ENCODE data around the gene OTULIN. TPM values are rescaled to one million over a fixed set of nuclear protein-coding genes. Genes with fewer than 3 reads are reported as not detected.

The OTULIN gene
- total and polyA plus RNA-seq, 2 of the 4 experiments (the other 2 are of a cell fraction), result 6.9 to 19.5 TPM

GRCh38 chr5:14685757-14686156, 21.2 kb downstream of the OTULIN start:
- Histone ChIP-seq H3K79me1 (ENCODE audit: low read depth in 1 of 2, low read length in 2 of 2) (peaks cover 17 to 49% of the 10 kb centered on the region in 2 experiments), H4K20me1 (ENCODE audit: insufficient read depth, low read length) (peaks cover 2% of the 10 kb centered on the region; the same call in 1 of the 2 replicates), H3K4me2 (ENCODE audit: low read depth, low read length) (0 out of 2 replicates have a peak overlapping the region, but pooled peaks have one; percentile 20), H3K14ac (replicated peaks; ENCODE audit: low read depth, low read length) (0 out of 2 replicates have a peak overlapping the region, but pooled peaks have one; percentile 17), H4K8ac (ENCODE audit: low read depth in 2 of 2, low read length in 2 of 2) (peak overlapping the region in 1 of 2 experiments; percentile 19; a peak in 1 of 4 replicates), H2BK120ac (ENCODE audit: low read depth, low read length) (no peak overlapping the region), H3K18ac (ENCODE audit: low read depth, low read length) (no peak overlapping the region), H3K9ac (ENCODE audit: low read depth, low read length) (no peak overlapping the region), H2BK5ac (ENCODE audit: low read depth, low read length, poor library complexity, severe bottlenecking) (no peak overlapping the region), H2AK5ac (ENCODE audit: low read depth, low read length) (no peak overlapping the region; the same call in 1 of the 2 replicates), H3K4me1 (ENCODE audit: control insufficient read depth, insufficient read depth, low read length) (peaks cover 3% of the 10 kb centered on the region), H4K5ac (ENCODE audit: low read depth, low read length) (no peak overlapping the region), H4K91ac (ENCODE audit: insufficient read depth, low read depth, low read length) (no peak overlapping the region), H2BK15ac (ENCODE audit: low read depth, low read length) (no peak overlapping the region), H3K27me3 (ENCODE audit: control insufficient read depth, insufficient read depth, low read length) (no peaks in the 10 kb centered on the region), H3K4ac (ENCODE audit: low read depth, low read length) (no peak overlapping the region), H3K56ac (ENCODE audit: extremely low read depth, insufficient read depth, low read length) (no peak overlapping the region), H3K23ac (ENCODE audit: low read depth, low read length) (no peak overlapping the region), H3K4me3 (ENCODE audit: insufficient read depth, low read depth, low read length) (no peak overlapping the region), H3K9me3 (ENCODE audit: control insufficient read depth, insufficient read depth, low read length) (peaks cover 6% of the 10 kb centered on the region), H2AK9ac (replicated peaks; ENCODE audit: low read depth, low read length, poor library complexity) (no peak overlapping the region), H3K27ac (ENCODE audit: insufficient read depth, low read length) (no peak overlapping the region), H2AFZ (replicated peaks; ENCODE audit: low read length, poor library complexity) (peak overlapping the region; percentile 38), H3K9me1 (ENCODE audit: insufficient read depth, low read length) (peaks cover 7% of the 10 kb centered on the region), H3K36me3 (ENCODE audit: control insufficient read depth, insufficient read depth, low read length) (peaks cover 41% of the 10 kb centered on the region), H2BK20ac (ENCODE audit: low read depth, low read length) (no peak overlapping the region; the same call in 1 of the 2 replicates)
- dilution Hi-C loops (cut with HindIII; ENCODE audit: low sequenced_read_pairs, unreplicated experiment) (no loop called here), in situ Hi-C loops (cut with MboI; ENCODE audit: low sequenced_read_pairs) (no loop called here), intact Hi-C loops (cut with micrococcal nuclease) (loop anchor here (1.0 to 10.0 kb wide), 5 partner anchors 42 to 497 kb away; no protein-coding TSS in a partner anchor)
- ChIA-PET POLR2A (ENCODE audit: unreplicated experiment) (no interaction called here), CTCF (interaction anchor here (0.6 to 2.3 kb wide), 12 partner anchors 13 to 329 kb away, joined by 3 to 14 read pairs (median 4); no protein-coding TSS in a partner anchor)
- 6% methylated on average over 2 of the region's 6 CpGs; no CpG with 5 or more reads in 1 of the 2 experiments for WGBS, 2 experiments (ENCODE audit: extremely low coverage in 2 of 2, insufficient read length in 1 of 2)
- ATAC-seq (ENCODE audit: low read depth), result peak; percentile 89
- no TSS peak for BruUV-seq (replicated peaks)
- TF ChIP-seq CTCF (conservative IDR thresholded peaks at IDR 0.05; ENCODE audit: low read depth, low read length) (peak; percentile 76), MAZ (IDR thresholded peaks at IDR 0.05; ENCODE audit: borderline replicate concordance, low read depth, low read length) (no peak), RAD21 (IDR thresholded peaks at IDR 0.05; ENCODE audit: low read length) (peak; percentile 86), SMC3 (IDR thresholded peaks at IDR 0.05; ENCODE audit: low read depth, low read length) (peak; percentile 86)
- peak; percentile 69 for DNase-seq

Measured in IMR-90 (cell line).